SH-SY5Y (cell line): ENCODE measurements around the gene DOK7.

Experiments
- GATA2 ChIP-seq: IDR thresholded peaks from 2 replicates; pipeline ENCODE4 v1.6.1; 2011; ENCODE audit warnings: mild to moderate bottlenecking, low read depth, low read length
- GATA3 ChIP-seq: IDR thresholded peaks from 2 replicates; pipeline ENCODE4 v1.6.1; 2011; ENCODE audit warnings: low read depth, mild to moderate bottlenecking, low read length, moderate library complexity

DNA sequence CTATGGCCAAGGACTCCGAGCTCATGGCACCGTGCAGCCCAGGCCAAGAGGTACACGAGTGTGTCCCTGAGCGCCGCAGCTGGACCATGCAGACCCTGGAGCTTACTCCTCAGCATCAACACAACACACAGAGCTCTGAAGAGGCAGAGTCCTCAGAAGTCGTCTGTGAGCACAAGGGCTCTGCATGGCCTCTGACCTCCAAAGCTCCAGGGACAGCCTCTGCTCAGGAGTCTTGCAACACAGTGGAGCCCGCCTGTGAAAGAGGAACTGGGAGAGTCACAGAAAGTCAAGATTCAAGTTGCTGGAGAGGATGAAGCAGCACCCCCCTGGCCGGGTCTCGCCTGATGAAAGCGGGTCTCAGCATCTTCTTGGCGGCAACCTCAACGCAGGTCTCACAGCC, 66.3 kb downstream of the DOK7 start:
- TF ChIP-seq GATA2 = no peak
- no peak for TF ChIP-seq GATA3
